Natural killer cell (primary cell): ENCODE results near the gene SLX4IP. TPM values are rescaled to one million over a fixed set of nuclear protein-coding genes. Genes with fewer than 3 reads are reported as not detected.

ENCODE experiments used
- ATAC-seq, 3 donors: fragments of 150-1000 bp in 2 of 3; fragments of 200-7000 bp in 1 of 3; cut with Tn5 transposase; 1 replicate in 1 of 3; 2 replicates in 2 of 3; pipeline ENCODE4 v1.10.0; 2021; ENCODE audit warnings: mild to moderate bottlenecking in 2 of 3, moderate library complexity in 2 of 3
- DNase-seq, 2 donors: peaks; one replicate each; pipeline versions ENCODE4 v3.0.0 to v3.0.0-alpha.2; 2013 to 2021; ENCODE audit warnings: mixed read lengths in 1 of 2
- H3K27ac ChIP-seq: one replicate; pipeline ENCODE4 v1.5.1; 2013; ENCODE audit warnings: mild to moderate bottlenecking, low read length
- H3K27me3 ChIP-seq: one replicate; pipeline ENCODE4 v1.6.1; 2013; ENCODE audit warnings: low read length; ENCODE audit not compliant: control insufficient read depth, insufficient read depth
- H3K36me3 ChIP-seq: one replicate; pipeline ENCODE4 v1.6.1; 2013; ENCODE audit warnings: low read length; ENCODE audit not compliant: control insufficient read depth, insufficient read depth
- H3K4me1 ChIP-seq: one replicate; pipeline ENCODE4 v1.6.1; 2013; ENCODE audit warnings: low read length; ENCODE audit not compliant: control insufficient read depth, insufficient read depth
- H3K4me3 ChIP-seq: one replicate; pipeline ENCODE4 v1.5.1; 2013; ENCODE audit warnings: low read length
- H3K9me3 ChIP-seq: one replicate; pipeline ENCODE4 v1.6.1; 2013; ENCODE audit warnings: low read length; ENCODE audit not compliant: control insufficient read depth, insufficient read depth
- H3K27ac Mint-ChIP-seq, 2 donors: one replicate each; pipeline ENCODE4 v1.8.0; 2022; ENCODE audit warnings: mild to moderate bottlenecking in 2 of 2, mixed read lengths in 2 of 2, moderate library complexity in 1 of 2
- H3K27me3 Mint-ChIP-seq, 2 donors: one replicate each; pipeline ENCODE4 v1.8.0; 2022; ENCODE audit warnings: low read depth in 2 of 2, mixed read lengths in 2 of 2
- H3K36me3 Mint-ChIP-seq: one replicate; pipeline ENCODE4 v1.8.0; 2022; ENCODE audit warnings: mixed read lengths
- H3K4me1 Mint-ChIP-seq, 2 donors: one replicate each; pipeline ENCODE4 v1.8.0; 2022; ENCODE audit warnings: mixed read lengths in 2 of 2
- H3K4me3 Mint-ChIP-seq: one replicate; pipeline ENCODE4 v1.8.0; 2022; ENCODE audit warnings: mild to moderate bottlenecking, moderate library complexity, mixed read lengths
- H3K9me3 Mint-ChIP-seq, 2 donors: one replicate each; pipeline ENCODE4 v1.8.0; 2022; ENCODE audit warnings: mixed read lengths in 2 of 2
- CTCF ChIP-seq: fragments of 200-600 bp; IDR thresholded peaks from one replicate; pipeline ENCODE4 v1.8.0; 2022; ENCODE audit warnings: antibody characterized with exemption
- WGBS: methylation state at CpG from one replicate; pipeline ENCODE4 v1.1.7; 2013; ENCODE audit warnings: missing lambda C conversion rate; ENCODE audit not compliant: insufficient coverage; 5-methylcytosine and 5-hydroxymethylcytosine counted together
- intact Hi-C: fragments of 100-400 bp; cut with micrococcal nuclease; formaldehyde crosslinking; loops from one replicate; pipeline ENCODE4 v1.14.2; 2022
- total RNA-seq, 4 donors: library from RNA; stranded (reverse); fragments of 120-200 nt in 1 of 4; gene quantifications; one replicate each; pipeline versions ENCODE4 v1.2.3 to v1.2.4, GENCODE V29; 2013 to 2022

Gene SLX4IP
- total RNA-seq, 3 donors from 2014 or later (not counting 1 experiment from before 2014, with no cell fraction given) = 2.9 to 5.5 (median 5.2) TPM

- Mint-ChIP-seq H3K9me3 (peaks cover 2 to 3% of the 10 kb centered on the region in 2 donors), H3K36me3 (no peaks in the 10 kb centered on the region), H3K4me1 (peaks cover 16 to 17% of the 10 kb centered on the region in 2 donors), H3K27me3 (no peaks in the 10 kb centered on the region), H3K4me3 (no peak overlapping the region), H3K27ac (peak overlapping the region; percentile 30 to 84)
- 0% methylated on average over 3 of the region's 5 CpGs for WGBS
- DNase-seq (peak in 1 of 2 donors; percentile 42), ATAC-seq (peak in 2 of 3 donors; percentile 54)
- Histone ChIP-seq H3K27me3 (no peaks in the 10 kb centered on the region), H3K4me1 (peaks cover 3% of the 10 kb centered on the region), H3K9me3 (no peaks in the 10 kb centered on the region), H3K36me3 (no peaks in the 10 kb centered on the region), H3K4me3 (no peak overlapping the region), H3K27ac (peak overlapping the region; percentile 31)
- intact Hi-C loops = no loop called here
- TF ChIP-seq CTCF = no peak
Observed at GRCh38 chr20:10453241-10453640, 18.1 kb downstream of the SLX4IP start.

GRCh38 chr20:10454151-10454750, 19.1 kb downstream of the SLX4IP start:
- DNase-seq = no peak
- H3K36me3 Mint-ChIP-seq = no peaks in the 10 kb centered on the region
- peak overlapping the region; percentile 30 to 84 for H3K27ac Mint-ChIP-seq
- peaks cover 16% of the 10 kb centered on the region in 2 donors for H3K4me1 Mint-ChIP-seq
- H3K4me3 ChIP-seq = no peak overlapping the region
- H3K27me3 Mint-ChIP-seq = no peaks in the 10 kb centered on the region
- H3K27me3 ChIP-seq = no peaks in the 10 kb centered on the region
- H3K4me1 ChIP-seq = peaks cover 3% of the 10 kb centered on the region
- H3K36me3 ChIP-seq = no peaks in the 10 kb centered on the region
- peaks cover 2 to 3% of the 10 kb centered on the region in 2 donors for H3K9me3 Mint-ChIP-seq
- no peak for TF ChIP-seq CTCF
- no peaks in the 10 kb centered on the region for H3K9me3 ChIP-seq
- H3K27ac ChIP-seq = no peak overlapping the region
- intact Hi-C loops = no loop called here
- no peak overlapping the region for H3K4me3 Mint-ChIP-seq
- ATAC-seq = no peak

GRCh38 chr20:10461495-10461894, 26.4 kb downstream of the SLX4IP start:
- no peak overlapping the region for H3K27ac ChIP-seq
- no peaks in the 10 kb centered on the region for H3K4me1 ChIP-seq
- DNase-seq (no peak), ATAC-seq (no peak)
- peaks cover 0 to 11% of the 10 kb centered on the region in 2 donors for H3K4me1 Mint-ChIP-seq
- H3K9me3 ChIP-seq = no peaks in the 10 kb centered on the region
- WGBS = 98% methylated on average over 2 of the region's 2 CpGs
- H3K4me3 ChIP-seq = no peak overlapping the region
- no peaks in the 10 kb centered on the region for H3K36me3 ChIP-seq
- H3K9me3 Mint-ChIP-seq = peaks cover 2 to 3% of the 10 kb centered on the region in 2 donors
- TF ChIP-seq CTCF = no peak
- no peaks in the 10 kb centered on the region for H3K27me3 ChIP-seq
- no peaks in the 10 kb centered on the region for H3K27me3 Mint-ChIP-seq
- no peak overlapping the region for H3K4me3 Mint-ChIP-seq
- H3K36me3 Mint-ChIP-seq = no peaks in the 10 kb centered on the region
- no peak overlapping the region for H3K27ac Mint-ChIP-seq
- intact Hi-C loops = no loop called here

- H3K36me3 Mint-ChIP-seq = no peaks in the 10 kb centered on the region
- intact Hi-C loops = no loop called here
- no peak overlapping the region for H3K4me3 Mint-ChIP-seq
- peaks cover 0 to 11% of the 10 kb centered on the region in 2 donors for H3K4me1 Mint-ChIP-seq
- H3K4me3 ChIP-seq = no peak overlapping the region
- H3K36me3 ChIP-seq = no peaks in the 10 kb centered on the region
- DNase-seq = no peak
- H3K27ac ChIP-seq = no peak overlapping the region
- H3K9me3 Mint-ChIP-seq = no peaks in the 10 kb centered on the region
- no peak overlapping the region for H3K27ac Mint-ChIP-seq
- TF ChIP-seq CTCF = no peak
- no peaks in the 10 kb centered on the region for H3K9me3 ChIP-seq
- H3K27me3 Mint-ChIP-seq = no peaks in the 10 kb centered on the region
- H3K4me1 ChIP-seq = no peaks in the 10 kb centered on the region
- no peaks in the 10 kb centered on the region for H3K27me3 ChIP-seq
- ATAC-seq = no peak
Observed at GRCh38 chr20:10462516-10462915, 27.4 kb downstream of the SLX4IP start.
